HG02798 (cell line): ENCODE measurements around the gene SLC5A7.

ENCODE experiments used
- ATAC-seq: cut with Tn5 transposase; IDR thresholded peaks from one replicate; pipeline ENCODE4 v1.9.1; 2021; ENCODE audit warnings: mild to moderate bottlenecking; ENCODE audit not compliant: unreplicated experiment, poor library complexity

SLC5A7 gene

DNA sequence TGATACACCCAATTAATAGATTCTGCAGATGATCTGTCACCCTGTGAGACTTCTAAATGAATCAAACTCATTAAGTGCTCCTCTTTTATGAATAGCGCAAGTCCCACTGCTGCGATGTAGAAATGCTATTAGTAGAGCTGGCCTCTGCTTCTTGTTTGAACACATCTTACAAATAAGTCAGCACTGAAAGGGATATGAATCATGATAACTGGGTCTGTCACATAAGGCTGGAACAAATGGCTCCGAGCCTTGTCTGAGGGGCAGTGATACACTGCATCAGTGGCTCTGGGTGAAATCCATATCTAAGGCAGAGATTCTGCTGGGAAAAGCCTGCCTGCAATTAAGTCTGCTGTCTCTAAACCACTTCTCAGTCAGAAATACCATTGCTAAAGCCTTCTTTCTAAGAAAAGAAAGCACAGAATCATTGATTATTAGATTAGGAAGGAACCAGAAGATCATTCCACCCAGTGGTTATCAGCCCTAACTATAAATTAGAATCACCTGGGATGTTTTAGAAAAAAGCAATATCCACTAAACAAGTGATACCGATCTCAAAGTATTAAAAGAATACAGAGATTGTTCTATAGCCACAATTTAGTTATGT is 75.2 kb downstream of the SLC5A7 start:
- ATAC-seq, result no peak
